HG02981 (cell line): ENCODE results near the gene DGKI.

Source experiments
- ATAC-seq: cut with Tn5 transposase; IDR thresholded peaks from one replicate; pipeline ENCODE4 v1.9.1; 2021; ENCODE audit warnings: mild to moderate bottlenecking, moderate library complexity; ENCODE audit not compliant: unreplicated experiment

DGKI gene

GRCh38 chr7:137386966-137387365 is 459.8 kb downstream of the DGKI start:
- ATAC-seq: no peak

- ATAC-seq: no peak
Measured at GRCh38 chr7:137381045-137381444, 465.7 kb downstream of the DGKI start.

- no peak for ATAC-seq
Measured at GRCh38 chr7:137373507-137373906, 473.3 kb downstream of the DGKI start.

GRCh38 chr7:137371616-137372015 is 475.2 kb downstream of the DGKI start:
- no peak for ATAC-seq

GRCh38 chr7:137366995-137367394 is 479.8 kb downstream of the DGKI start:
- ATAC-seq: no peak

GRCh38 chr7:137363683-137364082 is 483.1 kb downstream of the DGKI start:
- no peak for ATAC-seq

GRCh38 chr7:137360087-137360679 is 486.6 kb downstream of the DGKI start:
- ATAC-seq: no peak

- ATAC-seq: no peak
Measured at GRCh38 chr7:137354961-137355360, 491.8 kb downstream of the DGKI start.

- no peak for ATAC-seq
Measured at GRCh38 chr7:137354396-137354795, 492.4 kb downstream of the DGKI start.

GRCh38 chr7:137351941-137352340 is 494.8 kb downstream of the DGKI start:
- no peak for ATAC-seq

GRCh38 chr7:137345799-137346449 is 500.9 kb downstream of the DGKI start:
- ATAC-seq: no peak

- no peak for ATAC-seq
Measured at GRCh38 chr7:137343281-137343841, 503.4 kb downstream of the DGKI start, which contains the start of gene PTN. TSS of gene PTN (minus strand) at chr7:137343733. CDS start at chr7:137254973, 88,760 bp downstream.

- ATAC-seq: no peak
Measured at GRCh38 chr7:137342828-137343261, 503.9 kb downstream of the DGKI start.

- ATAC-seq: no peak
Measured at GRCh38 chr7:137342265-137342664, 504.5 kb downstream of the DGKI start.

GRCh38 chr7:137337902-137338301 is 508.9 kb downstream of the DGKI start:
- ATAC-seq: no peak

GRCh38 chr7:137335814-137336213 is 511.0 kb downstream of the DGKI start:
- ATAC-seq: no peak

- ATAC-seq: no peak
Measured at GRCh38 chr7:137331378-137331777, 515.4 kb downstream of the DGKI start.
